SJSA1 (cell line): ENCODE results near the gene LIN37. TPM values are rescaled to one million over a fixed set of nuclear protein-coding genes. Genes with fewer than 3 reads are reported as not detected.
"Not testable (repeated sequence)": the region's sequence is repeated elsewhere in the genome, so short reads cannot be mapped to it uniquely, and the experiment has no call there.

ENCODE experiments used
- DNase-seq, 2 experiments: peaks; one replicate each; pipeline ENCODE4 v3.0.0-alpha.2; 2015 to 2020; ENCODE audit warnings: low spot score in 2 of 2, low read depth in 1 of 2
- H3K27ac ChIP-seq: fragments of 250-450 bp; sonication (Bioruptor Pico); 2 replicates; pipeline ENCODE4 v1.5.1; 2020; ENCODE audit warnings: mild to moderate bottlenecking, moderate library complexity
- H3K27me3 ChIP-seq: fragments of 250-450 bp; sonication (Bioruptor Pico); replicated peaks from 2 replicates; pipeline ENCODE4 v1.5.1; 2020; ENCODE audit warnings: mild to moderate bottlenecking, moderate library complexity
- H3K36me3 ChIP-seq: fragments of 250-450 bp; sonication (Bioruptor Pico); 2 replicates; pipeline ENCODE4 v1.5.1; 2020; ENCODE audit warnings: mild to moderate bottlenecking
- H3K4me1 ChIP-seq: fragments of 250-450 bp; sonication (Bioruptor Pico); replicated peaks from 2 replicates; pipeline ENCODE4 v1.6.1; 2021; ENCODE audit warnings: mild to moderate bottlenecking
- H3K4me3 ChIP-seq: fragments of 250-450 bp; sonication (Bioruptor Pico); 2 replicates; pipeline ENCODE4 v1.5.1; 2020; ENCODE audit warnings: mild to moderate bottlenecking
- H3K9me3 ChIP-seq: fragments of 250-450 bp; sonication (Bioruptor Pico); replicated peaks from 2 replicates; pipeline ENCODE4 v1.5.1; 2020; ENCODE audit warnings: mild to moderate bottlenecking
- total RNA-seq: library from RNA; depleted of rRNA; stranded (reverse); fragments of >200 nt; shearing (Covaris generic); gene quantifications from 2 replicates; pipeline ENCODE4 v1.2.3, GENCODE V29; 2014

Gene LIN37
- total RNA-seq, 1 experiment from 2014 or later, result 7.1 TPM

GRCh38 chr19:35757231-35757748 is 8.9 kb downstream of the LIN37 start:
- peaks cover 16% of the 10 kb centered on the region for H3K4me1 ChIP-seq
- peak overlapping the region; percentile 61 for H3K4me3 ChIP-seq
- no peaks in the 10 kb centered on the region for H3K9me3 ChIP-seq
- H3K36me3 ChIP-seq, result peaks cover 39% of the 10 kb centered on the region
- H3K27me3 ChIP-seq, result no peaks in the 10 kb centered on the region
- peak overlapping the region; percentile 44 for H3K27ac ChIP-seq
- DNase-seq, result peak in 1 of 2 experiments; percentile 74

DNA sequence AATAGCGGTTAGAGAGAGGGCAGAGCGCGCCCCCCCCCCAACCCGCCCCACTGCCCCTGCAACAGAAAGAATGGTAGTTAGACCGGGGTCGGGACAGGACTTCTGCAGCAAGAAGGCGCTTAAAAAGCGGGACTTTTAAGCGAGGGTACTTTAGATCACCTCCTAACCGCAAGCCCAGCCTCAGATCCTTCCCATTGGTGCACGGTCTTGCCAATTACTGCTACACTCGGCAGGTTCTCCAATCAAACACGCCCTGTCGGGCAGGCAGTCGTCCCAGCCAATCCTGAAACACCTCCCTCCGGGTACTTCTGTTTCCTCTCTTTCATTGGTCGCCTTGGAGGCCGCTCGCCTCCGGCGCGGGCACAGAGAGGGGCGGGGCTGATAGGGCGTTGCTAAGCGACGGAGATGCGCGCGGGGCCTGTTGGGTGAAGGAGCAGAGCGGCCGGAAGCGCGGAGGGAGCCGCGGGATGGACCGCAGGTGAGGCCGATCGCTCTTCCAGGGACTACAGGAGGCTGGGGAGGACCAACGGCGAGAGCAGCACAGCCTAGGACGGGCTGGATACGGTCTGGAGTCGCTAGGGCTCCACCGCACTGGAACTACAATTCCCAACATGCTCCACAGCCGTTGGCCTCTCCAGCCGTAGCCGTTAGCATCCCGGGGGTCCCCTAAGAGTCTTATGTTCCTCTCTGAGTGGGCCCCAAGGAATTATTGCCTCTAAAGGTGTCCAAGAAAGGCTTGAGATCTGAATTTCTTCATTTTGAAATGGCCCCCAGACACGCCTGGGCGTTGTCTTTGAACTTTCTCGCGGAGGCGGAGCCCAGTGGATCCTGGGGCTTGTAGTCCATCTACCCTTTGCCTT is 9.6 kb downstream of the LIN37 start, which contains the start of gene PROSER3:
PROSER3 (plus strand) TSS at position 428 of the 860 bp plus-strand sequence; CDS start at position 468, 40 bp downstream.
- H3K4me3 ChIP-seq, result peak within 1 kb of the TSS; percentile 61
- peak; percentile 99 for DNase-seq

DNA sequence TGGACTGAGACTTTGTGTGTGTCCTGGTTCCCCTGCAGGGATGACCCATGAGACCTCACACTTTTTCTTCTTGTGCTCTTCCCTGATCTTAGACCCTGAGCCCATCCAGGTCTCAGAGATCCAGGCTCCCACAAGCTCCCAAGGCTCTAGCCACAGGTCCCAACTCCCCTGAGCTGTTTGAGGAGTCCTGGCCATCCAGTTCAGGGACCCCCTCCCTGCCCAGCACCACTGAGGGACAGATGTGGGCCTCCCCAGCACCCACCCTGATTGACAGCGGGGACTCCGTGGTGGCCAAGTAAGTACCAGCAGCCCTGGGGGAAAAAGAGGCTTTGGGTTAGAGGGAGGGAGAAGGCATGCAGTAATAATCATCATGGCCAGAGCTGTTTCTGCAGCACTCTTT is 11.3 kb downstream of the LIN37 start:
- H3K4me3 ChIP-seq, result no peak overlapping the region
- DNase-seq, result no peak

More for the DNA sequence above, 9.6 kb downstream of the LIN37 start, which contains the start of gene PROSER3:
- Histone ChIP-seq H3K4me1 (peaks cover 16% of the 10 kb centered on the region), H3K27ac (peak within 1 kb of the TSS; percentile 86), H3K9me3 (no peaks in the 10 kb centered on the region), H3K36me3 (peaks cover 33% of the 10 kb centered on the region), H3K27me3 (no peaks in the 10 kb centered on the region)

DNA sequence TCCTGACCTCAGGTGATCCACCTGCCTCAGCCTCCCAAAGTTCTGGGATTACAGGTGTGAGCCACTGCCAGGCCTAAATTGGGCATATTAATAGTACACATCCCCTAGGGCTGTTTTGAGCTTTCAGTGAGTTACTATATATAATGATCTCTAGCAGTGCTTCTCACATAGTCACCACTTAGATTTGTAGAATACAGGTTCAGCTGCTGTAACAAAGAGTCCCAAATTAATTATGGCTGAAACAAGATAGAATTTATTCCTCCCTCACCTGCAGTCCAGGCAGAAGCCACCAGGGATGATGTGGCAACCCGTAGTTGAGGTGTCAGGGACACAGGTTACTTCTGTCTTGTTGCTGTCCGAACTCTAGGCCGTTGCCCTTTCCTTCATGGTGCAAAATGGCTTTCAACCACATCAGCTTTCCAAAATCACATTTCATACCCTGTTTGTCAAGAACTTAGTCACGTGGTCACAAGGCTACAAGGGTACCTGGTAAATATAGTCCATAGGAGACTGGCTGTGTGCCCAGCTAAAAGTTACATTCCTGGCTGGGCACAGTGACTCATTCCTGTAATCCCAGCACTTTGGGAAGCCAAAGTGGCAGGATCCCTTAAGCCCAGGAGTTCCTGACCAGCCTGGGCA is 12.5 kb downstream of the LIN37 start:
- Histone ChIP-seq H3K36me3 (peaks cover 42% of the 10 kb centered on the region), H3K4me3 (no peak overlapping the region), H3K27me3 (no peaks in the 10 kb centered on the region), H3K4me1 (peaks cover 16% of the 10 kb centered on the region), H3K27ac (no peak overlapping the region), H3K9me3 (no peaks in the 10 kb centered on the region)
- no peak for DNase-seq

More for the DNA sequence above, 11.3 kb downstream of the LIN37 start:
- Histone ChIP-seq H3K27me3 (no peaks in the 10 kb centered on the region), H3K4me1 (peaks cover 16% of the 10 kb centered on the region), H3K36me3 (peaks cover 31% of the 10 kb centered on the region), H3K27ac (no peak overlapping the region), H3K9me3 (no peaks in the 10 kb centered on the region)

GRCh38 chr19:35764432-35765315 is 16.3 kb downstream of the LIN37 start:
- H3K4me3 ChIP-seq, result no peak overlapping the region

GRCh38 chr19:35766571-35767104 is 18.3 kb downstream of the LIN37 start:
- H3K4me3 ChIP-seq, result no peak overlapping the region
- no peaks in the 10 kb centered on the region for H3K27me3 ChIP-seq
- no peak overlapping the region for H3K27ac ChIP-seq

More at GRCh38 chr19:35764432-35765315, 16.3 kb downstream of the LIN37 start:
- Histone ChIP-seq H3K27ac (no peak overlapping the region), H3K36me3 (peaks cover 57% of the 10 kb centered on the region), H3K4me1 (no peaks in the 10 kb centered on the region), H3K27me3 (no peaks in the 10 kb centered on the region), H3K9me3 (no peaks in the 10 kb centered on the region)
- DNase-seq, result no peak

DNA sequence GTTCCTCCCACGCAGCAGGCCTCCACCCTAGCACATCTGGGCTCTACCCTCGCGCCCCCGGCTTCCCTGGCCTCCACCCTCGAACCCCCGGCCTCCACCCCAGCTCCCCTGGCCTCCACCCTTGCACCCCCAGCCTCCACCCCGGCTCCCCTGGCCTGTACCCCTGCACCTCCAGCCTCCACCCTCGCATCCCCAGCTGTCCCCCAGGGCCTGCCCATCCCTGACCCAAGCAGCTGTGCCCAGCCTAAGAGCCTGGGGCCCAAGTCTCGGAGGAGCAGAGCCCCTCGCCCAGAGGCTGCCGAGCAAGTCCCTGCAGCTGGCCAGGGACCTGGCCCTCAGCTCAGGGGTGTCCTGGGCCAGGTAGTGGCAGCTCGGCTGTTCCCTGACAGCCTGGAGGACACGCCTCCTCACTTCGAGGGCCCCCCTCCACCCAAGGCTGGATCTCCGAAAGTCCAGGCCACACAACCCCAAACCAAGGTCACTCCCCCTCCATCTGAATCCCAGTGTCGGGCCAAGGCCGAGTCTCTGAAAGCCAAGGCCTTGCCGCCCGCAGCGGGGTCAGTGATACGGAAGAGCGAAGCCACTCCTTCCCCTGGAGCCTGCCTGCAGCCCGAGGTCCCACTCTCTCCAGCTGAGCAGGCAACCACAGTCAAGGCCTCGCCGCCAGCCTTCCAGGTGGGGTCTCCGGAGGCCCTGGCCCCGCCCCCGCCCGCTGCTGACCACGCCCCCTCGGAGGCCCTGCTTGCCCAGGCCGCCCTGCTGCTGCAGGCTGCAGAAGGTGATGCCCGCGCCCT is 19.1 kb downstream of the LIN37 start:
- H3K4me1 ChIP-seq, result no peaks in the 10 kb centered on the region
- no peak overlapping the region for H3K27ac ChIP-seq
- H3K36me3 ChIP-seq, result peaks cover 36% of the 10 kb centered on the region
- H3K27me3 ChIP-seq, result no peaks in the 10 kb centered on the region
- H3K4me3 ChIP-seq, result no peak overlapping the region
- no peaks in the 10 kb centered on the region for H3K9me3 ChIP-seq
- DNase-seq, result no peak

More at GRCh38 chr19:35766571-35767104, 18.3 kb downstream of the LIN37 start:
- no peaks in the 10 kb centered on the region for H3K4me1 ChIP-seq
- H3K36me3 ChIP-seq, result peaks cover 41% of the 10 kb centered on the region
- no peaks in the 10 kb centered on the region for H3K9me3 ChIP-seq
- DNase-seq, result no peak

GRCh38 chr19:35768082-35768421 is 19.7 kb downstream of the LIN37 start:
- peaks cover 36% of the 10 kb centered on the region for H3K36me3 ChIP-seq
- H3K27ac ChIP-seq, result no peak overlapping the region
- H3K27me3 ChIP-seq, result no peaks in the 10 kb centered on the region
- H3K4me1 ChIP-seq, result no peaks in the 10 kb centered on the region
- no peak for DNase-seq
- H3K4me3 ChIP-seq, result no peak overlapping the region
- no peaks in the 10 kb centered on the region for H3K9me3 ChIP-seq

- H3K4me1 ChIP-seq, result peaks cover 13% of the 10 kb centered on the region
- not testable (repeated sequence) for H3K9me3 ChIP-seq, DNase-seq, H3K27me3 ChIP-seq, H3K27ac ChIP-seq, H3K4me3 ChIP-seq
- H3K36me3 ChIP-seq, result peaks cover 14% of the 10 kb centered on the region
These were observed 24.0 kb downstream of the LIN37 start for GRCh38 chr19:35772362-35772761.

- Histone ChIP-seq H3K36me3 (peaks cover 16% of the 10 kb centered on the region), H3K27me3 (no peaks in the 10 kb centered on the region), H3K4me3 (no peak overlapping the region), H3K27ac (no peak overlapping the region), H3K4me1 (peaks cover 13% of the 10 kb centered on the region), H3K9me3 (no peaks in the 10 kb centered on the region)
- DNase-seq, result no peak
These were observed 24.8 kb downstream of the LIN37 start for GRCh38 chr19:35773020-35773806.

DNA sequence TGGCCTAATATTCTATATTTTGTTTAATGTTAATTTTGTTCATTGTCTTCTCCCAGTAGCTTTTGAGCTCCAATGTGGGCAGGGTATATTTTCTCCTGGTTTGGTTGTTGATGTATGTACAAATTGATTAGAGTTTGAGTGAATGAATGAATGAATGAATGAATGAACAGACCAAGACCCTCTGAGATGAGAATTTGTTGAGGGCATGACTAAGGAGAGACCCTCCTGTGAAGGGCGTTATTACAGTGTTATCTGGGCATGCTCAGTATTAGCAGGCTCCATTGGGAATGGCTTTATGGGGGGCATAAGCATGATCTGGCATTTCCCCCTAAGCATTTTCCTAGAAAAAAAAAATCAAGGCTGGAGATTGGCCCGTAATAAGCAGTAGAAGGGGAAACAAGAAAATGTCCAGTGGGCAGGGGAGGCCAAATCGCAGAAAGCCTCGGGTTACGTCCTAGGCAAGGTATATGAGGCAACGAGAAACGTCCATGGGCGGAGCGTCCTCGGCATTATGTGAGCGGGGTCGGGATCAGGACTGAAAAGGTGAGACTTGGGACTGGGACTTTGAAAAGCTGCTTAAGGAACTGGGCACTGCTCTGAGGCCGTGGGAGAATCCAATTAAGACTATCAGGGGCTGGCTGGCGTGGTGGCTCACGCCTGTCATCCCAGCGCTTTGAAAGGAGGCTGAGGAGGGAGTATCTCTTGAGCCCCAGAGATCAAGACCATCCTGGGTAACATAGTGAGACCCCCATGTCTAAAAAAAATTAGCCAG is 26.1 kb downstream of the LIN37 start:
- no peak for DNase-seq
- no peaks in the 10 kb centered on the region for H3K9me3 ChIP-seq
- peaks cover 28% of the 10 kb centered on the region for H3K36me3 ChIP-seq
- no peak overlapping the region; the same call in 1 of the 2 replicates for H3K4me3 ChIP-seq
- H3K27me3 ChIP-seq, result no peaks in the 10 kb centered on the region
- H3K27ac ChIP-seq, result no peak overlapping the region
- peaks cover 13% of the 10 kb centered on the region for H3K4me1 ChIP-seq
